Measurements from ENCODE around the gene PRRC2B.

DNA sequence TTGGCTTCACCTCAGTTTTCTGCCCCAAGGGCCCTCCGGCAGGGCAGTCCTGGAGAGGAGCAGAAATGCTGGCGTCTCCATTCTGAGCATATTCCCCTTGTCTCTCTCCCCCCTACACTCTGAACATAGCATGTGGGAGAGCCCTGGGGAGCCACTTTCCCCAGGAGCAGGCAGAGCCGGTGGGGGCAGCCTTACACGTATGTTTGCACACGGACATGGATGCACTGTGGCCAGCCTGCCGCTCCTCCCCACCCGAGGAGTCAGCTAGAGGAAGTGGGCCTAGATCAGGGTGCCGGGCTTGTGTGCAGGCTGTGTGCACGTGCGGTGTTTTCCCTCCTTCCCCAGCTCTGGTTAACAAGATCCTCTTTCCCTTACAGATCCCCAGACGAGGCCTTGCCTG is 83.5 kb downstream of the PRRC2B start:
- no peak for TF ChIP-seq POLR2A (IDR thresholded peaks at IDR 0.05)
- TF ChIP-seq, protein P1, sequence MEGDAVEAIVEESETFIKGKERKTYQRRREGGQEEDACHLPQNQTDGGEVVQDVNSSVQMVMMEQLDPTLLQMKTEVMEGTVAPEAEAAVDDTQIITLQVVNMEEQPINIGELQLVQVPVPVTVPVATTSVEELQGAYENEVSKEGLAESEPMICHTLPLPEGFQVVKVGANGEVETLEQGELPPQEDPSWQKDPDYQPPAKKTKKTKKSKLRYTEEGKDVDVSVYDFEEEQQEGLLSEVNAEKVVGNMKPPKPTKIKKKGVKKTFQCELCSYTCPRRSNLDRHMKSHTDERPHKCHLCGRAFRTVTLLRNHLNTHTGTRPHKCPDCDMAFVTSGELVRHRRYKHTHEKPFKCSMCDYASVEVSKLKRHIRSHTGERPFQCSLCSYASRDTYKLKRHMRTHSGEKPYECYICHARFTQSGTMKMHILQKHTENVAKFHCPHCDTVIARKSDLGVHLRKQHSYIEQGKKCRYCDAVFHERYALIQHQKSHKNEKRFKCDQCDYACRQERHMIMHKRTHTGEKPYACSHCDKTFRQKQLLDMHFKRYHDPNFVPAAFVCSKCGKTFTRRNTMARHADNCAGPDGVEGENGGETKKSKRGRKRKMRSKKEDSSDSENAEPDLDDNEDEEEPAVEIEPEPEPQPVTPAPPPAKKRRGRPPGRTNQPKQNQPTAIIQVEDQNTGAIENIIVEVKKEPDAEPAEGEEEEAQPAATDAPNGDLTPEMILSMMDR (IDR thresholded peaks at IDR 0.05): no peak

All from right lobe of liver (tissue), 4 donors.